Activated CD4-positive, alpha-beta T cell treated with anti-CD3 and anti-CD28 coated beads, Interleukin-2, amount 50 U/mL, for 48 hours (primary cell): Measurements from ENCODE around the gene HIPK3.
"Not testable (repeated sequence)": the region's sequence is repeated elsewhere in the genome, so short reads cannot be mapped to it uniquely, and the experiment has no call there.

ENCODE experiments used
- DNase-seq, 2 experiments: peaks; one replicate each; pipeline ENCODE4 v3.0.0-alpha.2; 2020

Gene HIPK3

DNA sequence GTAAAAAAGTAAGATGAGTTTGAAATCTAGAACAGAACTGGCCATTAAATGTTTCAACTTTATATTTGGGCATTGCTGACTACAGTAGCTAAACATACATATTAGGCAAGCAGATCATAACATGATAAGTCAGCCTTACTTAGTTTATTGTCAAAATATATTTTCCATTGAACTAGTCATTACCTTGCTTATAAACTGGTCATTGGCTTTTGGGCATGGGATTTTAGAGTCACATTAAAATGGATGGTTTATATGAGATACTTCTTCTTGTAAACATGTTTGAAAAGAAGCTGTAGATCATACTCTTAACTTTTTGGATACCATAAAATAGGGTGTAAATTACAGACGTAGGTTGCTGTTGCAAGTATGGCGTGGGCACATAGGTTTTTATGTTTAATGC, 2.7 kb downstream of the HIPK3 start:
- DNase-seq = no peak

DNA sequence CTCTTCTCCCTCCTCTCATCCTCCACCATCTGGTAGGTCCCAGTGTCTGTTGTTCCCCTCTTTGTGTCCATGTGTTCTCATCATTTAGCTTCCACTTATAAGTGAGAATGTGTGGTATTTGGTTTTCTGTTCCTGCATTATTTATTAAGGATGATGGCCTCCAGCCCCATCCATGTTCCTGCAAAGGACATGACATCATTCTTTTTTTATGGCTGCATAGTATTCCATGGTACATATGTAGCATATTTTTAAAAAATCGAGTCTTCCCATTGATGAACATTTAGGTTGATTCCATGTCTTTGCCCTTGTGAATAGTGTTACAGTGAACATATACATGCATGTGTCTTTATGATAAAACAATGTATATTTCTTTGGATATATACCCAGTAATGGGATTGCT, 4.2 kb downstream of the HIPK3 start:
- DNase-seq = not testable (repeated sequence)

- DNase-seq = no peak
These were observed 4.9 kb downstream of the HIPK3 start for GRCh38 chr11:33262011-33262645.

DNA sequence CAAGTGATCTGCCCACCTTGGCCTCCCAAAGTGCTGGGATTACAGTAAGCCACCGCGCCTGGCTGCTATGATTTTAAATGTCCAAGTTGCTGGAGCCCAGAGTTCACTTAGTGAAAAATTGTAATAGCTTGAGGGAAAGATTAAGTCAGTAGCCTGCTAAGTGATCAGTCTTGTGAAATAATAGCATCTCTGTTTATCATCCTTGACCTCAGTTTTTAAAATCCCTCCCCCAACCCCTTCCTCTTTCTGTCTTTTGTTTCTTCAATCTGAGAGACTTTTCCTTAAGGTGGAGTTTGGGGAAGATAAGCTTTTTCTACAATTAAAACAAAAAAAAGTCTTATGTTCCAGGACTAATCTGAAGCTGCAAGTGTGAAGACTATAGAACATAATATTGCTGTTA, 6.4 kb downstream of the HIPK3 start:
- DNase-seq = no peak

DNA sequence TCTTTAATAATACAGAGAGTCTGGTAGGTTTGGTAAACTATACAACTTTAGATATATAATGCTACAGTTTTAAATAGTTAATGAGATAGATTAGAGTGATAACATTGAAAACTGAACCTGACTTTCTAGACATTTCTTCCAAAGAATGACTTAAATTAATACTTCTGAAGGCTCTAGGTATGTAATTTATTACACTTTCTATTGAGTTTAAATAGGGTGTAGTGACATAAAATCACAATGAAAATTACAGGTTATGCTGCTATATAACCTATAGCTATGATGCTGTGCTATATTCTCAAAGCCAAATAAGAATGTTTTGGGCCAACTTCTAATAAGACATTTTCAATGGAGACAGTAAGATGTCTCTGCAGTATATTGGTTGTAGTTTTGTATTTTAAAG, 7.7 kb downstream of the HIPK3 start:
- no peak for DNase-seq

- DNase-seq = no peak
These were observed 9.4 kb downstream of the HIPK3 start for GRCh38 chr11:33266393-33267215.

- no peak for DNase-seq
These were observed 11.9 kb downstream of the HIPK3 start for GRCh38 chr11:33268945-33269540.

DNA sequence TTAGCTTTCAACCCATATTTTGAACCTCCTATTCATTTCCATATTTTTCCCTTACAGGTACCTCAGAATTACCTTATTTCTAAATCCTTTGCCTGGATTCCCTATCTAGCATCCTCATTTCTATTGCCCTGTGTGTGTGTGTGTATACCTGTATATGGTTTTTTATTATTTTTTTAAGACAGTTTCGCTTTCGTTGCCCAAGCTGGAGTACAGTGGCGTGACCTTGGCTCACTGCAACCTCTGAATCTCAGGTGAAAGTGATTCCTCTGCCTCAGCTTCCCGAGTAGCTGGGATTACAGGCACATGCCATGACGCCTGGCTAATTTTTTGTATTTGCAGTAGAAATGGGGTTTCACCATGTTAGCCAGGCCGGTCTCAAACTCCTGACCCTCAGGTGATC, 12.6 kb downstream of the HIPK3 start:
- no peak for DNase-seq

- DNase-seq = no peak
These were observed 13.9 kb downstream of the HIPK3 start for GRCh38 chr11:33271059-33271458.

DNA sequence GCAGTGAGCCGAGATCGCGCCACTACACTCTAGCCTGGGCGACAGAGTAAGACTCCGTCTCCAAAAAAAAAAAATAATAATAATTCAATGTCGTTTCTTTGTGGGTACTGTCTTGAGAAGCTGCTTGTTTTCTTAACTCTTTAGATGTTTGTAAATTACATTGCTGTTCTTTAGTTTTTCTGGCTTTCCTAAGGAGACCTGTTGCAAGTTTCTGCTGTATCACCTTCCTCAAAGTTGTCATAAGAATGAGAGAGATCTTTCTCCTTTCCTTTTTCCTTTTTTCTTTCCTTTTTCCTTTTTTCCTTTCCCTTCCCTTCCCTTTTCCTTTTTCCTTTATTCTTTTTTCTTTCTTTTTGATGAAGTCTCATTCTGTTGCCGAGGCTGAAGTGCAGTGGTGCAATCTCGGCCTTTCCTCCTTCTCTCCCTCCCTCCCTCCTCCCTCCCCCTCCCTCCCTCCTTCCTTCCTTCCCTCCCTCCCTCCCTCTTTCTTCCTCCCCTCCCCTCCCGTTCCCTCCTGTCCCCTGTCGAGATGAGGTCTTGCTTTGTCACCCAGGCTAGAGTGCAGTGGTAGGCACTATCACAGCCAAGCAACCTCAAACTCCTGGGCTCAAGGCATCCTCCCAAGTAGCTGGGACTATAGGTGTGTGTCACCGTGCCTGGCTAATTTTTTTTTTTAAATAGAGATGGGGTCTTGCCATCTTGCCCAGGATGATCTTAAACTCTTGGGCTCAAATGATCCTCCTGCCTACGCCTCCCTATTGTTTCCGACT, 15.3 kb downstream of the HIPK3 start:
- no peak for DNase-seq

DNA sequence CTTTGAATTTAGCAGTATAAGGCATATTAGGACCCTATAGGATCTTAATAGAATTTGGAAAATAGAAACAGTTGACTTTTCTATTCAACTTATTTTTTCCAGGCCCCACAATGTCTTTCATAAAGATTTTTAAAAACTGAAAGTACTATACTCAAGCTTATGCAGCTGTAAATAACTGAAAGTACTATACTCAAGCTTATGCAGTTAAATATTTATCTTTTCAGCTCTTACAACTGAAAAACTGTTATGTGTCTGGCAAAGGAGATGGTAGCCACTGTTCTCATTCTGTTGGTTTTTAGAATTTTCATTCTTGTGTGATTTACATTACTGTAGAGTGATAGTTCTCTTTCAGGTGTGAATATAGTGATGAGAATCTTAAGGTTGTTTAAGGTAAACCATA, 16.5 kb downstream of the HIPK3 start:
- DNase-seq = no peak

- DNase-seq = no peak
These were observed 23.2 kb downstream of the HIPK3 start for GRCh38 chr11:33280411-33280810.

- no peak for DNase-seq
These were observed 24.6 kb downstream of the HIPK3 start for GRCh38 chr11:33281758-33282157.

DNA sequence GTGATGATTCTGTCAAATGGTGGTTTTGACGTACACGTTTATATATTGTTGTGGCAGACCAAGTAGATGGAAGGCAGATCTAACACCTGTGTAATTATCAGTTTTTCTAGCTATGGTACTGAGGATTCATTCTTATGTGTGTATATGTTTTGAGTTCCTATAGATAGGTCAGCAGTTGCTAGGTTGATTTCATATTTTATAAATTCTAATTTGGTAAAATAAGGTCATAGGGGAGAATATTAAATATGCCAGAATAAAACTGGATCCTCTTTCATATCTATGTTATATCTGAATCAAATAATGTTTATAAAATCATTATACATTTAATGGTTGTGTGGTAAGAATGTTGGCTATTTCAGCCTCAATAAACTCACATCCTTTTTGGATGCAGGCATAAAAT, 27.6 kb downstream of the HIPK3 start:
- DNase-seq = no peak

- DNase-seq = no peak
These were observed 33.1 kb downstream of the HIPK3 start for GRCh38 chr11:33290319-33290718.

DNA sequence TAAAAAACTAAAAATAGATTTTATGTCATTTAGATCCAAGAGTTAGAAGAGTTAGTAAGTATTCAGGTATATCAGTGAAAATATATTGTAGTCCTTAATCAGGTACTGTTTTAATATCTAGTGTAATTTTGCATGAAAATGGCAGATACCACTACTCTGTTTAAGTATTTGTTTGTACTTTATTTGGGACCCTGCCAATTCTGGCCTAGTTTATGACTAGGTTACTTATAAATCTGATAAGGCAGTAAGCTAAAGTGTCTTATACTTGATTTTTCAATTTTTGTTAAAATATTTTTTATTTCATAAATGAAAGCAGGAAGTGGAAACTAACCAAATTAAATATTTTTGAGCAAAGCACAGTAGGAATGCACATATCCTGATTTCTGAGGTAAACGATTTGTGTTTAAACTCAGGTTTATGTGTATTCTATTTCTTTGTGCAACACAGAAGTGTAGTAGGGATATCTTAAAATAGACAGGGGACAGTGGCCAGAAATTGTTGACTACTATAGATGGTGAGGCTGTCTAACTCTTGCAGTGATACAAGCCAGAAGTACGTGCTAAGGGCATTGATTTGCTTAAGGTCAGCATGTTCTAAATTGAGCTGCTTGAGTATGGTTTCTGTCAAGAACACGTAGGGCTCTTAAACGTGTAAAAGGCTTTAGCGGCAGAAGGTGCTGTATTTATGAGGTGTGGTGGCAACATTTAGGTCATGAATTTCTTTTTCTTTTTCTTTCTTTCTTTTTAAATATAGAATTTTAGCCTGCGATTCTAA, 34.0 kb downstream of the HIPK3 start:
- no peak for DNase-seq

- no peak for DNase-seq
These were observed 35.1 kb downstream of the HIPK3 start for GRCh38 chr11:33292311-33292710.

- no peak for DNase-seq
These were observed 37.0 kb downstream of the HIPK3 start for GRCh38 chr11:33294224-33294623.

DNA sequence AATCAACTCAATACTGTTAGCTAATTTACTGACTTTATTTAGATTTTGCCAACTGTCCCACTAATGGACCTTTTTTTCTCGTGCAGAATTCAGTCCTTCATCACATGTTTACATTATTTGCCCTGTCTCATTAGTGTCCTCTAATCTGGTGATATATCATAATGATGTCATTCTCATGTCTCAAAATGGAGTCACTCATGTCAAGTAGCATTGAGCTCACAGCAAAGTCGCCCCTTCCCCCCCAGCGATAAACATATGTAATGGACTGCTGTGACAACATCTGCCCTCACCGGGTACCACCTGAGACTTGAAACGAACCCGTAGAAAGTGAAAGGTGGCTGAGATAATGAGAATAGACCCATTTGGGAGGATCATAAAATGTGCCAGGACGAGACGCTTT, 37.6 kb downstream of the HIPK3 start:
- no peak for DNase-seq

DNA sequence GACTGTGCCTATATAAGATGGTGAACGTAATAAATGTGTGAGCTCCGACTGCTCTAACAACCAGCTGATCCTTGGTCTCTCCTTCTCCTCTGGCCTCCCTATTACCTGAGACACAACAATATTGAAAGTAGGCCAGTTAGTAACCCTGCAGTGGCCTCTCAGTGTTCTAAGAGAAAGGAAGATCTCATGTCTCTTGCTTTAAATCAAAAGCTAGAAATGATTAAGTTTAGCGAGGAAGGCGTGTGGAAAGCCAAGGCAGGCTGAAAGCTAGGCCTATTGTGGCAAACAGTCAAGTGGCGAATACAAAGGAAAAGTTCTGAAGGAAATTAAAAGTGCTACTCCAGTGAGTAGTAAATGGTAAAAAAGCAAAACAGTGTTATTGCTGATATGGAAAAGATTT, 39.5 kb downstream of the HIPK3 start:
- peak in 1 of 2 experiments; percentile 9 for DNase-seq

- DNase-seq = no peak
These were observed 46.4 kb downstream of the HIPK3 start for GRCh38 chr11:33303541-33303940.

DNA sequence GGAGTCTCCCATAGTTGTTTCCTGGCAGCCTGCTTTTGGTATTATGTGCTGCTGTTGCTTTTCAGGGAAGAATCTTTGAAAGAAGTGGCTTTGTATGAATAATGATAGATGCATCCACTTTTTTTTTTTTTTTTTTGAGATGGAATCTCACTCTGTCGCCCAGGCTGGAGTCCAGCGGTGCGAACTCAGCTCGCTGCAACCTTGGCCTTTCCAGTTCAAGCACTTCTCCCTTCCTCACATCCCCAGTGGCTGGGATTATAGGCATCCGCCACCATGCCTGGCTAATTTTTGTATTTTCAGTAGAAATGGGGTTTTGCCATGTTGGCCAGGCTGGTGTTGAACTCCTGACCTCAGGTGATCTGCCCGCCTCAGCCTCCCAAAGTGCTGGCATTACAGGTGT, 49.6 kb downstream of the HIPK3 start:
- DNase-seq = not testable (repeated sequence)

GRCh38 chr11:33307984-33308383, 50.8 kb downstream of the HIPK3 start:
- DNase-seq = no peak
